ENCODE data around the gene NAA50. TPM values are rescaled to one million over a fixed set of nuclear protein-coding genes. Genes with fewer than 3 reads are reported as not detected.

The NAA50 gene
- total and polyA plus RNA-seq, 10 of the 15 experiments (the other 5 are each of a cell fraction or from before 2014, with no cell fraction given): 31.7 to 205 (median 110) TPM

DNA sequence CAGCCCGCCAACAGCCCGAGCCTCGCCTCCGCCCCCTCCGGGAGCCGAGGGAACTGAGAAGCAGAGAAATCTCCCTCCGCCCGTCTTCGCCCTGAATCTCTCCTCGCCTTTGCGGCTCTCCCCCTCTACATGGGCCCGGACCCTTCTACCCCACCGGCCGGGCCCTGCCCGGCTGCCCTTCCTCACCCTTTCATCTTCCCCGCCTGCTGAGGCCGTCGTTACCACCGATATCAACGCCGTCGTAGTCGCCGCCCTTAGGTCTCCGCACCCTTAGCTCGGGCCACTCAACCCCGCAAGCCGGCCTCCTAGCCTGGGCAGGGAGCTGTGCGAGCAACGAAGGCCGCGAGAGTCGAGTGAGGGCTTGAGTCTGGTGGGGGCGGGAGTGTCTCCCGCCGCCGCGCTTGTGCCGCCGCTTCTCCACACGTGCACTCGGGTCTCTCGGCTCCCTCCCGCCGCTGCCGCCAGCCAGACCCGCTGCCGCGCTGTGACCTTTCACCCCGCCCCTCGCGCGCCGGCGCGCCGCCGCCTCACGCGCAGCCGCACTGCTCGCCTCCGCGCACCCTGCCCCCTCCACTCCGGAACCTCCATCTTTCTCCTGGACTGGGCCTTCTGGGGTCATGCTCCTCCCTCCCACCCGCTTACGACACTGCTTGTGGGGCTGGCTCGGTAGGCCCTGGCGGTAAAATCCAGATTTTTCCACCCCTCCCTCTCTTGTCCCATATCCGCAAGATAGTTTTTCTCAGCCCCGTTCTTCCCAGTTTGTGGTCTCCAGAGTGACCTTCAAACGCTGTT is at the start of gene NAA50 (continued):
- TF ChIP-seq, protein P1, sequence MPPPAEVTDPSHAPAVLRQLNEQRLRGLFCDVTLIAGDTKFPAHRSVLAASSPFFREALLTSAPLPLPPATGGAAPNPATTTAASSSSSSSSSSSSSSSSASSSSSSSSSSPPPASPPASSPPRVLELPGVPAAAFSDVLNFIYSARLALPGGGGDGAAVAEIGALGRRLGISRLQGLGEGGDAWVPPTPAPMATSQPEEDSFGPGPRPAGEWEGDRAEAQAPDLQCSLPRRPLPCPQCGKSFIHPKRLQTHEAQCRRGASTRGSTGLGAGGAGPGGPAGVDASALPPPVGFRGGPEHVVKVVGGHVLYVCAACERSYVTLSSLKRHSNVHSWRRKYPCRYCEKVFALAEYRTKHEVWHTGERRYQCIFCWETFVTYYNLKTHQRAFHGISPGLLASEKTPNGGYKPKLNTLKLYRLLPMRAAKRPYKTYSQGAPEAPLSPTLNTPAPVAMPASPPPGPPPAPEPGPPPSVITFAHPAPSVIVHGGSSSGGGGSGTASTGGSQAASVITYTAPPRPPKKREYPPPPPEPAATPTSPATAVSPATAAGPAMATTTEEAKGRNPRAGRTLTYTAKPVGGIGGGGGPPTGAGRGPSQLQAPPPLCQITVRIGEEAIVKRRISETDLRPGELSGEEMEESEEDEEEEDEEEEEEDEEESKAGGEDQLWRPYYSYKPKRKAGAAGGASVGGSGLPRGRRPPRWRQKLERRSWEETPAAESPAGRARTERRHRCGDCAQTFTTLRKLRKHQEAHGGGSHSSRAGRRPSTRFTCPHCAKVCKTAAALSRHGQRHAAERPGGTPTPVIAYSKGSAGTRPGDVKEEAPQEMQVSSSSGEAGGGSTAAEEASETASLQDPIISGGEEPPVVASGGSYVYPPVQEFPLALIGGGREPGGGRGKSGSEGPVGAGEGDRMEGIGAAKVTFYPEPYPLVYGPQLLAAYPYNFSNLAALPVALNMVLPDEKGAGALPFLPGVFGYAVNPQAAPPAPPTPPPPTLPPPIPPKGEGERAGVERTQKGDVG (CRISPR knock-in tag; IDR thresholded peaks at IDR 0.05): no peak
- TF ChIP-seq, protein P2, sequence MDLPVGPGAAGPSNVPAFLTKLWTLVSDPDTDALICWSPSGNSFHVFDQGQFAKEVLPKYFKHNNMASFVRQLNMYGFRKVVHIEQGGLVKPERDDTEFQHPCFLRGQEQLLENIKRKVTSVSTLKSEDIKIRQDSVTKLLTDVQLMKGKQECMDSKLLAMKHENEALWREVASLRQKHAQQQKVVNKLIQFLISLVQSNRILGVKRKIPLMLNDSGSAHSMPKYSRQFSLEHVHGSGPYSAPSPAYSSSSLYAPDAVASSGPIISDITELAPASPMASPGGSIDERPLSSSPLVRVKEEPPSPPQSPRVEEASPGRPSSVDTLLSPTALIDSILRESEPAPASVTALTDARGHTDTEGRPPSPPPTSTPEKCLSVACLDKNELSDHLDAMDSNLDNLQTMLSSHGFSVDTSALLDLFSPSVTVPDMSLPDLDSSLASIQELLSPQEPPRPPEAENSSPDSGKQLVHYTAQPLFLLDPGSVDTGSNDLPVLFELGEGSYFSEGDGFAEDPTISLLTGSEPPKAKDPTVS (IDR thresholded peaks at IDR 0.05; ENCODE audit: low read depth, low read length): no peak
- no peak for TF ChIP-seq IKZF1 (conservative IDR thresholded peaks at IDR 0.05)
- no peak for TF ChIP-seq CEBPB (IDR thresholded peaks at IDR 0.05; ENCODE audit: borderline replicate concordance in 1 of 2, low read depth in 2 of 2, low read length in 2 of 2)
- no peak for TF ChIP-seq ZNF622 (IDR thresholded peaks at IDR 0.05)
- TF ChIP-seq RUNX3 (IDR thresholded peaks at IDR 0.05; ENCODE audit: low read length): no peak
- no peak for TF ChIP-seq NFYA (IDR thresholded peaks at IDR 0.05; ENCODE audit: borderline replicate concordance, low read depth, low read length)
- TF ChIP-seq ESRRA (IDR thresholded peaks at IDR 0.05; ENCODE audit: low read length): peak; percentile 71; the same call in 1 of the 2 replicates
- no peak for TF ChIP-seq GABPA (IDR thresholded peaks at IDR 0.05; ENCODE audit: low read depth)
- TF ChIP-seq TCF7 (IDR thresholded peaks at IDR 0.05; ENCODE audit: borderline replicate concordance): no peak
- TF ChIP-seq, protein P3, sequence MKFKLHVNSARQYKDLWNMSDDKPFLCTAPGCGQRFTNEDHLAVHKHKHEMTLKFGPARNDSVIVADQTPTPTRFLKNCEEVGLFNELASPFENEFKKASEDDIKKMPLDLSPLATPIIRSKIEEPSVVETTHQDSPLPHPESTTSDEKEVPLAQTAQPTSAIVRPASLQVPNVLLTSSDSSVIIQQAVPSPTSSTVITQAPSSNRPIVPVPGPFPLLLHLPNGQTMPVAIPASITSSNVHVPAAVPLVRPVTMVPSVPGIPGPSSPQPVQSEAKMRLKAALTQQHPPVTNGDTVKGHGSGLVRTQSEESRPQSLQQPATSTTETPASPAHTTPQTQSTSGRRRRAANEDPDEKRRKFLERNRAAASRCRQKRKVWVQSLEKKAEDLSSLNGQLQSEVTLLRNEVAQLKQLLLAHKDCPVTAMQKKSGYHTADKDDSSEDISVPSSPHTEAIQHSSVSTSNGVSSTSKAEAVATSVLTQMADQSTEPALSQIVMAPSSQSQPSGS (IDR thresholded peaks at IDR 0.05; ENCODE audit: low read length): no peak
- peak; percentile 82 for TF ChIP-seq ATF7 (IDR thresholded peaks at IDR 0.05; ENCODE audit: low read depth)
- no peak for TF ChIP-seq SMAD5 (IDR thresholded peaks at IDR 0.05; ENCODE audit: low read depth)
- TF ChIP-seq, protein P4, sequence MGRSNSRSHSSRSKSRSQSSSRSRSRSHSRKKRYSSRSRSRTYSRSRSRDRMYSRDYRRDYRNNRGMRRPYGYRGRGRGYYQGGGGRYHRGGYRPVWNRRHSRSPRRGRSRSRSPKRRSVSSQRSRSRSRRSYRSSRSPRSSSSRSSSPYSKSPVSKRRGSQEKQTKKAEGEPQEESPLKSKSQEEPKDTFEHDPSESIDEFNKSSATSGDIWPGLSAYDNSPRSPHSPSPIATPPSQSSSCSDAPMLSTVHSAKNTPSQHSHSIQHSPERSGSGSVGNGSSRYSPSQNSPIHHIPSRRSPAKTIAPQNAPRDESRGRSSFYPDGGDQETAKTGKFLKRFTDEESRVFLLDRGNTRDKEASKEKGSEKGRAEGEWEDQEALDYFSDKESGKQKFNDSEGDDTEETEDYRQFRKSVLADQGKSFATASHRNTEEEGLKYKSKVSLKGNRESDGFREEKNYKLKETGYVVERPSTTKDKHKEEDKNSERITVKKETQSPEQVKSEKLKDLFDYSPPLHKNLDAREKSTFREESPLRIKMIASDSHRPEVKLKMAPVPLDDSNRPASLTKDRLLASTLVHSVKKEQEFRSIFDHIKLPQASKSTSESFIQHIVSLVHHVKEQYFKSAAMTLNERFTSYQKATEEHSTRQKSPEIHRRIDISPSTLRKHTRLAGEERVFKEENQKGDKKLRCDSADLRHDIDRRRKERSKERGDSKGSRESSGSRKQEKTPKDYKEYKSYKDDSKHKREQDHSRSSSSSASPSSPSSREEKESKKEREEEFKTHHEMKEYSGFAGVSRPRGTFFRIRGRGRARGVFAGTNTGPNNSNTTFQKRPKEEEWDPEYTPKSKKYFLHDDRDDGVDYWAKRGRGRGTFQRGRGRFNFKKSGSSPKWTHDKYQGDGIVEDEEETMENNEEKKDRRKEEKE (IDR thresholded peaks at IDR 0.05): no peak
- TF ChIP-seq SMARCA5 (IDR thresholded peaks at IDR 0.05): no peak; the same call in 1 of the 2 replicates
- TF ChIP-seq CBX5 (IDR thresholded peaks at IDR 0.05; ENCODE audit: low read depth): no peak
- no peak for TF ChIP-seq SMAD1 (IDR thresholded peaks at IDR 0.05; ENCODE audit: low read depth, partially characterized antibody)
- TF ChIP-seq HDGF (IDR thresholded peaks at IDR 0.05): peak; percentile 54; the same call in 1 of the 2 replicates
- no peak for TF ChIP-seq FOXK2 (IDR thresholded peaks at IDR 0.05)
- TF ChIP-seq ETV6 (conservative IDR thresholded peaks at IDR 0.05 in 1 of 2, IDR thresholded peaks at IDR 0.05 in 1 of 2; ENCODE audit: borderline replicate concordance in 1 of 2, low read depth in 1 of 2): no peak
- TF ChIP-seq SUZ12 (IDR thresholded peaks at IDR 0.05; ENCODE audit: unreplicated experiment): no peak
- 0 out of 2 replicates have a peak, but pooled peaks have one; percentile 43 for TF ChIP-seq TCF3 (IDR thresholded peaks at IDR 0.05; ENCODE audit: borderline replicate concordance, insufficient read depth, low read depth, low read length)

Data from GM12878 (cell line).